Measurements from ENCODE around the gene COPA. TPM values are rescaled to one million over a fixed set of nuclear protein-coding genes. Genes with fewer than 3 reads are reported as not detected.

COPA gene
- total RNA-seq, 4 donors from 2014 or later = 140 to 186 (median 150) TPM

GRCh38 chr1:160255781-160256300, 87.2 kb downstream of the COPA start:
- TF ChIP-seq, protein P1, sequence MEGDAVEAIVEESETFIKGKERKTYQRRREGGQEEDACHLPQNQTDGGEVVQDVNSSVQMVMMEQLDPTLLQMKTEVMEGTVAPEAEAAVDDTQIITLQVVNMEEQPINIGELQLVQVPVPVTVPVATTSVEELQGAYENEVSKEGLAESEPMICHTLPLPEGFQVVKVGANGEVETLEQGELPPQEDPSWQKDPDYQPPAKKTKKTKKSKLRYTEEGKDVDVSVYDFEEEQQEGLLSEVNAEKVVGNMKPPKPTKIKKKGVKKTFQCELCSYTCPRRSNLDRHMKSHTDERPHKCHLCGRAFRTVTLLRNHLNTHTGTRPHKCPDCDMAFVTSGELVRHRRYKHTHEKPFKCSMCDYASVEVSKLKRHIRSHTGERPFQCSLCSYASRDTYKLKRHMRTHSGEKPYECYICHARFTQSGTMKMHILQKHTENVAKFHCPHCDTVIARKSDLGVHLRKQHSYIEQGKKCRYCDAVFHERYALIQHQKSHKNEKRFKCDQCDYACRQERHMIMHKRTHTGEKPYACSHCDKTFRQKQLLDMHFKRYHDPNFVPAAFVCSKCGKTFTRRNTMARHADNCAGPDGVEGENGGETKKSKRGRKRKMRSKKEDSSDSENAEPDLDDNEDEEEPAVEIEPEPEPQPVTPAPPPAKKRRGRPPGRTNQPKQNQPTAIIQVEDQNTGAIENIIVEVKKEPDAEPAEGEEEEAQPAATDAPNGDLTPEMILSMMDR (IDR thresholded peaks at IDR 0.05; ENCODE audit: low read depth) = no peak

- TF ChIP-seq, protein P1 (IDR thresholded peaks at IDR 0.05; ENCODE audit: low read depth) = no peak
These were observed 91.1 kb downstream of the COPA start for GRCh38 chr1:160251687-160252526.

- TF ChIP-seq, protein P1 (IDR thresholded peaks at IDR 0.05; ENCODE audit: low read depth) = no peak
These were observed 92.0 kb downstream of the COPA start for GRCh38 chr1:160251011-160251410.

- TF ChIP-seq, protein P1 (IDR thresholded peaks at IDR 0.05; ENCODE audit: low read depth) = no peak
These were observed 96.0 kb downstream of the COPA start for GRCh38 chr1:160247053-160247452.

DNA sequence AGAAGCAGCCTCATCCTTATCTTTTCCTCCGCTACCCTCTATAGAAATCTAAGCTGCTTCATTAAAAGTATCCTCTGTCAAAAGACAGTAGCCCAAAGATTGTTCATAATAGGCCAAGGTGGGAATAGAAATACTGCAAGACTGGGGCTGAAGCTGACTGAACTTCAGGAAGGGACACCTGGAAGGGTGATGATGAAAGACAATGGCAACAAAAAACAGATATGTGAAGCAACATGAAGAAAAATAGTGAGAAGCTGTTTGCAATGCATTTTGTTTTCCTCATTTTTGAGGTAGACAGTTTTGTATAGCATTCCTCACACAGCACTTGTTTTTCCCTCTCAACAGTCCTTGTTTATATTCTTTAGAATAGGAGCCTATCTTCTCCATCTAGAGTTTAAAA, 97.6 kb downstream of the COPA start:
- TF ChIP-seq, protein P1 (IDR thresholded peaks at IDR 0.05; ENCODE audit: low read depth) = no peak

DNA sequence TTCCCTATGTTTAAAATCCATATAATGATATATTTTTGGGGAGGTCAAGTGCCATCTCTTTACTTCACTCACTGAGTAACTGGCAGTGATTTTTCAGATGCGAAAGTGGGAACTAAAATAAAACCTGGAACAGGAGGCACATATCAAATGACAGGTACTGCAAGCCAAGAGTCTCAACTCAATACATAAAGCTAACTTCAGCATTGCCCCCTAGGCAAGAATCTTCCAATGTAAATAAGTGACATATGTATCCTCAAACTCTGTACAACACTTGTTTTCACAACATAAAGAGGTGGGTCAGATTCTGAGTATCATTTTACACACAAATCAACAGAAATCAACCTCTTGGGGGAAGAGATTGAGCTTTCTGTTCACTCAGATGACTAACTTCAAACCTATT, 98.8 kb downstream of the COPA start:
- TF ChIP-seq, protein P1 (IDR thresholded peaks at IDR 0.05; ENCODE audit: low read depth) = no peak

DNA sequence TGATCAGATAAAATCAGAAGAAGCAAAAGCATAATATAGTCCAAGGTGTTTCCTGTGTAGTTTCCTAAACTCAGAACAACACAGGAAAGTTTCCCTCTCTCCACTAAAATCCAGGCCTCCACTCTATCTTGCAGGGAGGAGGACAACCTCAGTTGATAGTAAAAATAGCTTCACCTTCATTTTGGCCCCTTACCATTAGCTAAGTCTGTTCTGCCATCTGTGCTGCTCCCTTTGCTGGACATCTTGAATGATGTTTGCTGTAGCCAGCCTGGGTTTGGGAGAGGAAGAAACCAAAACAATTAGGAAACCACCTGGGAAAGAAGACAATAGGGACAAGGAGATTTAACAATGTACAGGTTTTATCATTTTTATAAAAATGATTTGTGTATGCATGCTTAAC, 99.3 kb downstream of the COPA start:
- TF ChIP-seq, protein P1 (IDR thresholded peaks at IDR 0.05; ENCODE audit: low read depth) = no peak

Data from subcutaneous adipose tissue (tissue), 4 donors.